IMR-90 (cell line): Measurements from ENCODE around the gene IPO13. TPM values are rescaled to one million over a fixed set of nuclear protein-coding genes. Genes with fewer than 3 reads are reported as not detected.

Source experiments
- ATAC-seq: fragments of 200-7000 bp; cut with Tn5 transposase; 2 replicates; pipeline ENCODE4 v1.9.1; 2020; ENCODE audit warnings: low read depth, mild to moderate bottlenecking, moderate library complexity
- BruUV-seq: library from RNA; stranded (reverse); fragments of 400-500 nt; replicated peaks from 2 replicates; lab custom pipeline; 2021; lab: Mats Ljungman, UMichigan
- CTCF ChIA-PET: fragments of 300-600 bp; formaldehyde crosslinking; extraction: SDS; loops from one replicate; lab custom pipeline; 2021; ENCODE audit warnings: antibody characterized with exemption; lab: Yijun Ruan, JAX
- POLR2A ChIA-PET: fragments of 300-600 bp; sonication (Branson Sonifier 250); formaldehyde crosslinking; loops from one replicate; lab custom pipeline; 2022; ENCODE audit warnings: antibody characterized with exemption; ENCODE audit not compliant: unreplicated experiment; lab: Charles Lee
- DNase-seq: peaks from one replicate; pipeline ENCODE4 v3.0.0; 2013
- H2AFZ ChIP-seq: replicated peaks from 2 replicates; pipeline ENCODE3; 2013; ENCODE audit warnings: low read length, mild to moderate bottlenecking; ENCODE audit not compliant: poor library complexity
- H2AK5ac ChIP-seq: 2 replicates; pipeline ENCODE4 v1.6.1; 2013; ENCODE audit warnings: low read depth, low read length, inconsistent platforms
- H2AK9ac ChIP-seq: replicated peaks from 2 replicates; pipeline ENCODE3; 2013; ENCODE audit warnings: mild to moderate bottlenecking, low read depth, low read length, moderate library complexity; ENCODE audit not compliant: poor library complexity
- H2BK120ac ChIP-seq: 2 replicates; pipeline ENCODE4 v1.6.1; 2013; ENCODE audit warnings: low read depth, low read length, inconsistent platforms
- H2BK15ac ChIP-seq: 3 replicates; pipeline ENCODE4 v1.6.1; 2013; ENCODE audit warnings: low read depth, low read length, inconsistent platforms
- H2BK20ac ChIP-seq: 2 replicates; pipeline ENCODE4 v1.6.1; 2013; ENCODE audit warnings: low read depth, mild to moderate bottlenecking, inconsistent platforms, low read length, moderate library complexity
- H2BK5ac ChIP-seq: 2 replicates; pipeline ENCODE4 v1.6.1; 2013; ENCODE audit warnings: mild to moderate bottlenecking, low read depth, low read length, inconsistent platforms; ENCODE audit not compliant: poor library complexity, severe bottlenecking
- H3K14ac ChIP-seq: replicated peaks from 2 replicates; pipeline ENCODE4 v1.6.1; 2013; ENCODE audit warnings: low read depth, low read length, inconsistent platforms
- H3K18ac ChIP-seq: 2 replicates; pipeline ENCODE4 v1.6.1; 2013; ENCODE audit warnings: low read depth, low read length, control low read depth
- H3K23ac ChIP-seq: 2 replicates; pipeline ENCODE4 v1.6.1; 2013; ENCODE audit warnings: low read depth, low read length, inconsistent platforms
- H3K27ac ChIP-seq: 2 replicates; pipeline ENCODE4 v1.5.1; 2013; ENCODE audit warnings: mild to moderate bottlenecking, control low read depth, low read length; ENCODE audit not compliant: insufficient read depth
- H3K27me3 ChIP-seq: 2 replicates; pipeline ENCODE4 v1.6.1; 2013; ENCODE audit warnings: low read length; ENCODE audit not compliant: control insufficient read depth, insufficient read depth
- H3K36me3 ChIP-seq: 2 replicates; pipeline ENCODE4 v1.6.1; 2013; ENCODE audit warnings: low read length, mixed read lengths; ENCODE audit not compliant: control insufficient read depth, insufficient read depth
- H3K4ac ChIP-seq: 2 replicates; pipeline ENCODE4 v1.6.1; 2013; ENCODE audit warnings: low read depth, low read length, inconsistent platforms
- H3K4me1 ChIP-seq: 2 replicates; pipeline ENCODE4 v1.6.1; 2013; ENCODE audit warnings: low read length, mixed read lengths; ENCODE audit not compliant: control insufficient read depth, insufficient read depth
- H3K4me2 ChIP-seq: 2 replicates; pipeline ENCODE4 v1.6.1; 2013; ENCODE audit warnings: low read depth, mild to moderate bottlenecking, control low read depth, low read length, moderate library complexity
- H3K4me3 ChIP-seq: 2 replicates; pipeline ENCODE4 v1.5.1; 2013; ENCODE audit warnings: low read depth, mild to moderate bottlenecking, control low read depth, low read length, moderate library complexity; ENCODE audit not compliant: insufficient read depth
- H3K56ac ChIP-seq: 2 replicates; pipeline ENCODE4 v1.6.1; 2013; ENCODE audit warnings: low read length, inconsistent platforms; ENCODE audit not compliant: insufficient read depth; ENCODE audit errors: extremely low read depth
- H3K79me1 ChIP-seq, 2 experiments: 2 replicates each; pipeline ENCODE4 v1.6.1; 2013; ENCODE audit warnings: low read length in 2 of 2, inconsistent platforms in 1 of 2, low read depth in 1 of 2
- H3K9ac ChIP-seq: 2 replicates; pipeline ENCODE4 v1.6.1; 2013; ENCODE audit warnings: low read depth, low read length, control low read depth
- H3K9me1 ChIP-seq: 2 replicates; pipeline ENCODE4 v1.6.1; 2013; ENCODE audit warnings: low read length, inconsistent platforms; ENCODE audit not compliant: insufficient read depth
- H3K9me3 ChIP-seq: 2 replicates; pipeline ENCODE4 v1.6.1; 2013; ENCODE audit warnings: low read length; ENCODE audit not compliant: control insufficient read depth, insufficient read depth
- H4K20me1 ChIP-seq: 2 replicates; pipeline ENCODE4 v1.6.1; 2013; ENCODE audit warnings: low read length, inconsistent platforms; ENCODE audit not compliant: insufficient read depth
- H4K5ac ChIP-seq: 2 replicates; pipeline ENCODE4 v1.6.1; 2013; ENCODE audit warnings: mild to moderate bottlenecking, low read depth, low read length, control low read depth
- H4K8ac ChIP-seq, 2 experiments: 2 replicates each; pipeline ENCODE4 v1.6.1; 2013; ENCODE audit warnings: low read depth in 2 of 2, low read length in 2 of 2, control low read depth in 1 of 2, inconsistent platforms in 1 of 2
- H4K91ac ChIP-seq: 2 replicates; pipeline ENCODE4 v1.6.1; 2013; ENCODE audit warnings: low read depth, low read length, inconsistent platforms; ENCODE audit not compliant: insufficient read depth
- BHLHE40 ChIP-seq: fragments of 150-350 bp; IDR thresholded peaks from 2 replicates; pipeline ENCODE4 v1.6.1; 2016; ENCODE audit warnings: mild to moderate bottlenecking, low read depth, low read length
- CEBPB ChIP-seq: IDR thresholded peaks from 2 replicates; pipeline ENCODE4 v1.6.1; 2012; ENCODE audit warnings: low read depth, low read length, improper control_type of control experiment
- CHD1 ChIP-seq: IDR thresholded peaks from 2 replicates; pipeline ENCODE4 v1.6.1; 2012; ENCODE audit warnings: low read depth, low read length, improper control_type of control experiment
- CTCF ChIP-seq: conservative IDR thresholded peaks from 2 replicates; pipeline ENCODE4 v1.5.1; 2012; ENCODE audit warnings: mild to moderate bottlenecking, low read depth, low read length, improper control_type of control experiment
- FOS ChIP-seq: fragments of 150-350 bp; IDR thresholded peaks from 2 replicates; pipeline ENCODE4 v1.6.1; 2016; ENCODE audit warnings: low read depth, low read length
- MAFK ChIP-seq: IDR thresholded peaks from 2 replicates; pipeline ENCODE4 v1.6.1; 2012; ENCODE audit warnings: low read depth, low read length, improper control_type of control experiment
- MAZ ChIP-seq: IDR thresholded peaks from 2 replicates; pipeline ENCODE4 v1.6.1; 2012; ENCODE audit warnings: low read depth, mild to moderate bottlenecking, low read length, improper control_type of control experiment, moderate library complexity, borderline replicate concordance
- MXI1 ChIP-seq: IDR thresholded peaks from 2 replicates; pipeline ENCODE4 v1.6.1; 2012; ENCODE audit warnings: low read depth, mild to moderate bottlenecking, low read length, moderate library complexity, borderline replicate concordance
- NFE2L2 ChIP-seq: fragments of 150-350 bp; IDR thresholded peaks from 2 replicates; pipeline ENCODE4 v1.6.1; 2016; ENCODE audit warnings: low read depth, mild to moderate bottlenecking, low read length
- POLR2A ChIP-seq: IDR thresholded peaks from 2 replicates; pipeline ENCODE4 v1.6.1; 2012; ENCODE audit warnings: mild to moderate bottlenecking, low read depth, low read length
- RAD21 ChIP-seq: IDR thresholded peaks from 2 replicates; pipeline ENCODE4 v1.6.1; 2012; ENCODE audit warnings: low read length, improper control_type of control experiment
- RCOR1 ChIP-seq: IDR thresholded peaks from 2 replicates; pipeline ENCODE4 v1.6.1; 2012; ENCODE audit warnings: mild to moderate bottlenecking, low read length, improper control_type of control experiment; ENCODE audit not compliant: insufficient replicate concordance
- RFX5 ChIP-seq: IDR thresholded peaks from 2 replicates; pipeline ENCODE4 v1.8.0; 2012; ENCODE audit warnings: low read depth, mild to moderate bottlenecking, low read length, moderate library complexity
- SMC3 ChIP-seq: fragments of 150-350 bp; IDR thresholded peaks from 2 replicates; pipeline ENCODE4 v1.6.1; 2016; ENCODE audit warnings: low read depth, mild to moderate bottlenecking, antibody characterized with exemption, low read length, moderate library complexity
- USF2 ChIP-seq: fragments of 150-350 bp; IDR thresholded peaks from 2 replicates; pipeline ENCODE4 v1.6.1; 2017; ENCODE audit warnings: mild to moderate bottlenecking, antibody characterized with exemption, low read length, low read depth
- WGBS, 2 experiments: methylation state at CpG; one replicate each; pipeline versions ENCODE4 v1.1.5 to v1.1.7; 2013; ENCODE audit warnings: missing lambda C conversion rate in 2 of 2; ENCODE audit not compliant: insufficient read length in 1 of 2; ENCODE audit errors: extremely low coverage in 2 of 2; 5-methylcytosine and 5-hydroxymethylcytosine counted together
- dilution Hi-C: fragments of 300-500 bp; cut with HindIII; formaldehyde crosslinking; loops from one replicate; pipeline ENCODE4 v1.14.3; 2018; ENCODE audit warnings: low sequenced_read_pairs; ENCODE audit not compliant: unreplicated experiment
- in situ Hi-C: fragments of 300-500 bp; cut with MboI; formaldehyde crosslinking; loops from 3 replicates; pipeline ENCODE4 v1.14.3; 2019; ENCODE audit warnings: low sequenced_read_pairs, inconsistent platforms, mixed read lengths
- intact Hi-C: fragments of 100-400 bp; cut with micrococcal nuclease; formaldehyde crosslinking; loops from 2 replicates; pipeline ENCODE4 v1.10.0; 2022
- polyA plus RNA-seq, 3 experiments: library from polyadenylated mRNA; depleted of rRNA; stranded (reverse); fragments of >200 nt; gene quantifications; 2 replicates each; pipeline ENCODE4 v1.2.3, GENCODE V29; 2012; ENCODE audit warnings: low replicate concordance in 1 of 3
- total RNA-seq: library from RNA; depleted of rRNA; stranded (reverse); fragments of >200 nt; gene quantifications from 2 replicates; pipeline ENCODE4 v1.2.3, GENCODE V29; 2012
- TF ChIP-seq, protein P1 (sequence below): fragments of 150-350 bp; IDR thresholded peaks from 2 replicates; pipeline ENCODE4 v1.6.1; 2016; ENCODE audit warnings: low read depth, mild to moderate bottlenecking, low read length, moderate library complexity, borderline replicate concordance

The IPO13 gene
- total and polyA plus RNA-seq, 2 of the 4 experiments (the other 2 are of a cell fraction), result 15.2 to 18.7 TPM

DNA sequence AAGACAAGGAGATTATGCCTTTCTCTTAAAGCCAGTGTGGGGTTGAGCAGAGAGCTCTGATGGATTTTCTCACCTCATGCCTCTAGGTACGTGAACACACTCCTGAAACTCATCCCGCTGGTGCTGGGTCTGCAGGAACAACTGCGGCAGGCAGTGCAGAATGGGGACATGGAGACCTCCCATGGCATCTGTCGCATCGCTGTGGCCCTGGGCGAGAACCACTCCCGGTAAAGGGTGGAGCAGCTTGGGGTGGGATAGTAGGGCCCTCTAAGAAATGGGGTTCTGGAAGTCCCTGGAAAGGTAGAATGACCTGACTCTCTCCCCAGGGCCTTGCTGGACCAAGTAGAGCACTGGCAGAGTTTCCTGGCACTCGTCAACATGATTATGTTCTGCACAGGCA, 9.5 kb downstream of the IPO13 start:
- dilution Hi-C loops, result no loop called here
- TF ChIP-seq RFX5 (no peak), RAD21 (no peak), MAZ (no peak), MXI1 (no peak), MAFK (no peak), POLR2A (no peak), NFE2L2 (no peak), RCOR1 (no peak), USF2 (no peak), SMC3 (no peak), CTCF (no peak), BHLHE40 (no peak), CEBPB (no peak), CHD1 (no peak), FOS (no peak)
- TF ChIP-seq, protein P1, sequence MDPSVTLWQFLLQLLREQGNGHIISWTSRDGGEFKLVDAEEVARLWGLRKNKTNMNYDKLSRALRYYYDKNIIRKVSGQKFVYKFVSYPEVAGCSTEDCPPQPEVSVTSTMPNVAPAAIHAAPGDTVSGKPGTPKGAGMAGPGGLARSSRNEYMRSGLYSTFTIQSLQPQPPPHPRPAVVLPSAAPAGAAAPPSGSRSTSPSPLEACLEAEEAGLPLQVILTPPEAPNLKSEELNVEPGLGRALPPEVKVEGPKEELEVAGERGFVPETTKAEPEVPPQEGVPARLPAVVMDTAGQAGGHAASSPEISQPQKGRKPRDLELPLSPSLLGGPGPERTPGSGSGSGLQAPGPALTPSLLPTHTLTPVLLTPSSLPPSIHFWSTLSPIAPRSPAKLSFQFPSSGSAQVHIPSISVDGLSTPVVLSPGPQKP, result no peak
- Histone ChIP-seq H3K9me1 (peaks cover 10% of the 10 kb centered on the region; the same call in 1 of the 2 replicates), H2AK5ac (no peak overlapping the region), H3K36me3 (peaks cover 30% of the 10 kb centered on the region), H2BK20ac (no peak overlapping the region), H2AK9ac (no peak overlapping the region), H2BK15ac (no peak overlapping the region), H3K79me1 (peaks cover 17 to 20% of the 10 kb centered on the region in 2 experiments), H3K56ac (no peak overlapping the region), H3K23ac (no peak overlapping the region), H3K9ac (no peak overlapping the region), H3K14ac (no peak overlapping the region), H2BK5ac (no peak overlapping the region), H3K27ac (no peak overlapping the region), H3K18ac (no peak overlapping the region), H3K4me3 (no peak overlapping the region), H4K8ac (no peak overlapping the region), H3K4me1 (no peaks in the 10 kb centered on the region), H3K27me3 (no peaks in the 10 kb centered on the region), H4K5ac (no peak overlapping the region), H3K4me2 (no peak overlapping the region), H4K20me1 (peaks cover 21% of the 10 kb centered on the region), H3K4ac (no peak overlapping the region), H2AFZ (no peak overlapping the region), H3K9me3 (no peaks in the 10 kb centered on the region), H2BK120ac (no peak overlapping the region), H4K91ac (no peak overlapping the region)
- DNase-seq (no peak), ATAC-seq (no peak)
- WGBS, 2 experiments, result 95% methylated on average over 4 of the region's 8 CpGs; no CpG with 5 or more reads in 1 of the 2 experiments
- no TSS peak for BruUV-seq
- POLR2A ChIA-PET, result no interaction called here
- intact Hi-C loops, result no loop called here
- in situ Hi-C loops, result loop anchor here (25.0 kb wide), 1 partner anchor 419 kb away; the partner anchor contains the start of gene PTPRF
- CTCF ChIA-PET, result no interaction called here
